Hindlimb muscle (tissue), 1 donor: Measurements from ENCODE around the gene TMEM59L. TPM values are rescaled to one million over a fixed set of nuclear protein-coding genes. Genes with fewer than 3 reads are reported as not detected.

Experiments used
- DNase-seq: peaks from one replicate; pipeline ENCODE4 v3.0.0-alpha.2; 2013
- polyA plus RNA-seq: library from polyadenylated mRNA; unstranded; fragments of 120-200 nt; gene quantifications from one replicate; pipeline ENCODE4 v1.2.1, GENCODE V29; 2013; ENCODE audit not compliant: insufficient read length

TMEM59L gene
- polyA plus RNA-seq, 1 donor, result 3.5 TPM

GRCh38 chr19:18659281-18660050 lies 46.8 kb downstream of the TMEM59L start:
- peak; percentile 74 for DNase-seq

GRCh38 chr19:18660051-18660910 lies 47.6 kb downstream of the TMEM59L start:
- DNase-seq, result no peak

GRCh38 chr19:18660939-18661670 lies 48.4 kb downstream of the TMEM59L start:
- no peak for DNase-seq

GRCh38 chr19:18662972-18663732 lies 50.5 kb downstream of the TMEM59L start:
- no peak for DNase-seq

GRCh38 chr19:18663940-18664530 lies 51.4 kb downstream of the TMEM59L start:
- DNase-seq, result no peak

- DNase-seq, result no peak
Measured at GRCh38 chr19:18665771-18666202, 53.1 kb downstream of the TMEM59L start.

GRCh38 chr19:18666317-18666716 lies 53.6 kb downstream of the TMEM59L start:
- DNase-seq, result no peak

- DNase-seq, result no peak
Measured at GRCh38 chr19:18666784-18667183, 54.1 kb downstream of the TMEM59L start.

- no peak for DNase-seq
Measured at GRCh38 chr19:18667531-18668251, 55.0 kb downstream of the TMEM59L start.

- no peak for DNase-seq
Measured at GRCh38 chr19:18668252-18668631, 55.6 kb downstream of the TMEM59L start.

GRCh38 chr19:18668744-18669523 lies 56.3 kb downstream of the TMEM59L start:
- no peak for DNase-seq

- no peak for DNase-seq
Measured at GRCh38 chr19:18669524-18669817, 56.8 kb downstream of the TMEM59L start.

- DNase-seq, result no peak
Measured at GRCh38 chr19:18669883-18670282, 57.2 kb downstream of the TMEM59L start.

GRCh38 chr19:18670312-18670711 lies 57.6 kb downstream of the TMEM59L start:
- no peak for DNase-seq

Other genes starting within 250 kb of the TMEM59L start
- gene GDF15, start 226.7 kb upstream of the TMEM59L start, polyA plus RNA-seq, result 0.41 TPM
- 2.6 TPM for gene LRRC25, start 215.2 kb upstream of the TMEM59L start, polyA plus RNA-seq
- 135 TPM for gene SSBP4, start 193.5 kb upstream of the TMEM59L start, polyA plus RNA-seq
- gene ISYNA1, start 174.7 kb upstream of the TMEM59L start, polyA plus RNA-seq, result 231 TPM
- gene ELL, start 90.8 kb upstream of the TMEM59L start, polyA plus RNA-seq, result 20.8 TPM
- 134 TPM for gene FKBP8, start 69.3 kb upstream of the TMEM59L start, polyA plus RNA-seq
- gene KXD1, start 55.0 kb upstream of the TMEM59L start, polyA plus RNA-seq, result 77.3 TPM
- gene UBA52, start 41.0 kb upstream of the TMEM59L start, polyA plus RNA-seq, result 1,296 TPM
- 32.7 TPM for gene REX1BD, start 24.1 kb upstream of the TMEM59L start, polyA plus RNA-seq
- 6.4 TPM for gene CRLF1, start 6.1 kb upstream of the TMEM59L start, polyA plus RNA-seq
- gene KLHL26, start 24.2 kb downstream of the TMEM59L start, polyA plus RNA-seq, result 5.4 TPM
- gene CRTC1, start 70.8 kb downstream of the TMEM59L start, polyA plus RNA-seq, result 19.2 TPM
- 2.0 TPM for gene COMP, start 178.4 kb downstream of the TMEM59L start, polyA plus RNA-seq
- gene UPF1, start 219.1 kb downstream of the TMEM59L start, polyA plus RNA-seq, result 44.7 TPM